CD4-positive, alpha-beta memory T cell (primary cell): ENCODE data around the gene ECEL1. TPM values are rescaled to one million over a fixed set of nuclear protein-coding genes. Genes with fewer than 3 reads are reported as not detected.
A peak's percentile ranks its signal among the peaks of the same experiment; 100 is the strongest.
"Not testable (repeated sequence)": the region's sequence is repeated elsewhere in the genome, so short reads cannot be mapped to it uniquely, and the experiment has no call there.

Experiments used
- CTCF ChIA-PET: fragments of 350-600 bp; sonication (Branson Sonifier 250); formaldehyde crosslinking; loops from one replicate; lab custom pipeline; 2021; ENCODE audit warnings: inconsistent platforms; ENCODE audit not compliant: partially characterized antibody; lab: Charles Lee
- POLR2A ChIA-PET: fragments of 350-600 bp; sonication (Branson Sonifier 250); formaldehyde crosslinking; loops from one replicate; lab custom pipeline; 2021; ENCODE audit not compliant: partially characterized antibody; lab: Charles Lee
- DNase-seq, 5 donors: peaks; one replicate each; pipeline versions ENCODE4 v3.0.0 to v3.0.0-alpha.2; 2020 to 2022; ENCODE audit warnings: mixed read lengths in 1 of 5
- H3K27ac ChIP-seq: one replicate; pipeline ENCODE4 v1.7.0; 2013; ENCODE audit warnings: low read depth, low read length
- H3K27me3 ChIP-seq: 2 replicates; pipeline ENCODE4 v1.7.0; 2013; ENCODE audit warnings: mild to moderate bottlenecking, low read length, moderate library complexity; ENCODE audit not compliant: insufficient read depth
- H3K36me3 ChIP-seq: 2 replicates; pipeline ENCODE4 v1.7.0; 2013; ENCODE audit warnings: mild to moderate bottlenecking, low read length, moderate library complexity; ENCODE audit not compliant: insufficient read depth
- H3K4me1 ChIP-seq: 2 replicates; pipeline ENCODE4 v1.7.0; 2013; ENCODE audit warnings: mild to moderate bottlenecking, low read length, moderate library complexity; ENCODE audit not compliant: insufficient read depth
- H3K4me3 ChIP-seq, 2 donors: one replicate each; pipeline ENCODE4 v1.7.0; 2013; ENCODE audit warnings: low read length in 2 of 2, mild to moderate bottlenecking in 1 of 2
- H3K9me3 ChIP-seq, 2 donors: one replicate each; pipeline ENCODE4 v1.7.0; 2013; ENCODE audit warnings: low read length in 2 of 2, control low read depth in 1 of 2; ENCODE audit not compliant: control insufficient read depth in 1 of 2
- H3K27ac Mint-ChIP-seq, 7 donors: one replicate each; pipeline ENCODE4 v1.8.0; 2020 to 2021; ENCODE audit warnings: mixed read lengths in 7 of 7, mild to moderate bottlenecking in 6 of 7, inconsistent platforms in 3 of 7, moderate library complexity in 3 of 7
- H3K27me3 Mint-ChIP-seq, 2 donors: one replicate each; pipeline ENCODE4 v1.8.0; 2020 to 2021; ENCODE audit warnings: mixed read lengths in 2 of 2
- H3K36me3 Mint-ChIP-seq, 2 donors: one replicate each; pipeline ENCODE4 v1.8.0; 2020 to 2021; ENCODE audit warnings: mixed read lengths in 2 of 2, inconsistent platforms in 1 of 2, mild to moderate bottlenecking in 1 of 2
- H3K4me1 Mint-ChIP-seq, 4 donors: one replicate each; pipeline ENCODE4 v1.8.0; 2020 to 2021; ENCODE audit warnings: mixed read lengths in 4 of 4, mild to moderate bottlenecking in 1 of 4
- H3K4me3 Mint-ChIP-seq, 8 donors: one replicate each; pipeline ENCODE4 v1.8.0; 2020 to 2021; ENCODE audit warnings: mixed read lengths in 8 of 8, mild to moderate bottlenecking in 7 of 8, moderate library complexity in 6 of 8, inconsistent platforms in 3 of 8
- H3K9me3 Mint-ChIP-seq, 8 donors: one replicate each; pipeline ENCODE4 v1.8.0; 2020 to 2021; ENCODE audit warnings: mixed read lengths in 8 of 8, mild to moderate bottlenecking in 5 of 8, inconsistent platforms in 3 of 8, moderate library complexity in 1 of 8
- intact Hi-C: fragments of 100-400 bp; cut with micrococcal nuclease; formaldehyde crosslinking; loops from one replicate; pipeline ENCODE4 v1.15.1; 2023
- polyA plus RNA-seq, 2 donors: library from polyadenylated mRNA; unstranded; fragments of 300-500 nt; fragmentation: Illumina TruSeq; gene quantifications; one replicate each; pipeline ENCODE4 v1.2.3, GENCODE V29; 2021
- total RNA-seq, 2 experiments: library from RNA; stranded (reverse); gene quantifications; one replicate each; pipeline ENCODE4 v1.2.3, GENCODE V29; 2021

ECEL1 gene
- total and polyA plus RNA-seq, 4 experiments from 2014 or later = not detected

DNA sequence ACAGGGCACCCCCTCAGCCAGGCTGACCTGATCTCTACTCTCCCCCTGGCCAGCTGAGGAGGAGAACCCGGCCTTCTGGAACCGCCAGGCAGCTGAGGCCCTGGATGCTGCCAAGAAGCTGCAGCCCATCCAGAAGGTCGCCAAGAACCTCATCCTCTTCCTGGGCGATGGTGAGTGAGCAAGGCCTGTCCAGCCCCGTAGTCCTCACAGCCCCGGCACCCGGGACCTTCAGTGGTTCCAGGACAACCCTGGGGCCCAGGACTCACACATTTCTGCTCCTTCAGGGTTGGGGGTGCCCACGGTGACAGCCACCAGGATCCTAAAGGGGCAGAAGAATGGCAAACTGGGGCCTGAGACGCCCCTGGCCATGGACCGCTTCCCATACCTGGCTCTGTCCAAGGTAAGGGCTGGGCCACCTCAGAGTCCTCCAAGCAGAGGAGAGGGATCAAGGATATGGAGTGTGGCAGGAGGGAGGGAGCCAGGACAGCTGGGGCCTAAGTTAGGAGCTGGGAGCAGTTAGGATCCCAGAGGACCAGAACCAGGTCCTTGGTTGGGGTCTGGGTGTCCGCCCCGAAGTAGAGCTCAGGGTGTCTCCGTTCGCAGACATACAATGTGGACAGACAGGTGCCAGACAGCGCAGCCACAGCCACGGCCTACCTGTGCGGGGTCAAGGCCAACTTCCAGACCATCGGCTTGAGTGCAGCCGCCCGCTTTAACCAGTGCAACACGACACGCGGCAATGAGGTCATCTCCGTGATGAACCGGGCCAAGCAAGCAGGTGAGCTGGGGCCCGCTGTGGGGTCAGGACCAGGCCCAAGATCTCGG lies 31.1 kb downstream of the ECEL1 start:
- Mint-ChIP-seq H3K9me3 (no peaks in the 10 kb centered on the region), H3K27me3 (peaks cover 7 to 8% of the 10 kb centered on the region in 2 donors), H3K4me3 (no peak overlapping the region), H3K27ac (no peak overlapping the region), H3K4me1 (no peaks in the 10 kb centered on the region), H3K36me3 (no peaks in the 10 kb centered on the region)
- ChIA-PET POLR2A (no interaction called here), CTCF (interaction anchor here (1.9 kb wide), 1 partner anchor 9 kb away, joined by 6 read pairs; no protein-coding TSS in a partner anchor)
- intact Hi-C loops = no loop called here
- Histone ChIP-seq H3K27me3 (no peaks in the 10 kb centered on the region), H3K9me3 (no peaks in the 10 kb centered on the region), H3K4me3 (no peak overlapping the region), H3K36me3 (no peaks in the 10 kb centered on the region), H3K4me1 (no peaks in the 10 kb centered on the region), H3K27ac (no peak overlapping the region)
- no peak for DNase-seq

DNA sequence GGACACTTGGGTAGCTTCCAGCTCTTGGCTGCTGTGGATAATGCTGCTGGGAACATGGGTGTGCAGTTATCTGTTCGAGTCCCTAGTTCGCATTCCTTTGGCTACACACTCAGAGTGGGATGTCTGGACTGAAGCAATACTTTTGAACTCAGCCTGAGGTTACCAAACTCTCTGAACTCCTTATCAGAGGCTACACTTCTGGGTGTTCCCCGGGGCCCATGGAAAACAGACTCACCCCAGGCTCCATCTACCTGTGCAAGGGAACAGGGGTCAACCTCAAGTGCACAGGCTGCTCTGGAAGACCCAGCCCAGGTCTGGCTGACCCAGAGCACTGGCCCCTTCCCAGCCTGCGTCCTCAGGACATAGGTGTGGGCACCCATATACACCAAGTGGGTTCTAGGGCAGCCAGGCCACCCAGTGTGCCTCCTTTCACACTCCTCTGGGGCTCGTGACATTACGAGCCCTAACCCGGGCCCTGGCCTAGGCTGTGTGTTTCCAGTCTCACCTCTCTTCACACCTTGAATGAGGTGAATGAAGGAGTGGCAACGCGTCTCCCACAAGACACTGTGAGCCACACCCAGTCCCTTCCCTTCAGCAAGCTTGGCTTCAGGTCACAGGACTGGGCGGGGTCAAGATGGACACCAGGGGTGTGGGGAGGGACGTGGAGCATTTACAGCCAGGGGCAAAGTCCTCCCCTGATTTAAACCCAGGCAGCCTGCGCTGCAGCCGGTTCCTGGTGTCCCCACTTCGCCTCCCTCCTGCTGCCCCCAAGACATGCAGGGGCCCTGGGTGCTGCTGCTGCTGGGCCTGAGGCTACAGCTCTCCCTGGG lies 32.0 kb downstream of the ECEL1 start, which contains the start of gene ALPI:
TSS of gene ALPI (plus strand) at position 728 of the 830 bp plus-strand sequence. CDS start at position 775, 47 bp downstream.
- Histone ChIP-seq H3K4me1 (no peaks in the 10 kb centered on the region), H3K36me3 (no peaks in the 10 kb centered on the region), H3K27me3 (no peaks in the 10 kb centered on the region), H3K4me3 (no peak within 1 kb of the TSS), H3K9me3 (no peaks in the 10 kb centered on the region), H3K27ac (no peak within 1 kb of the TSS)
- Mint-ChIP-seq H3K27me3 (peaks cover 7 to 8% of the 10 kb centered on the region in 2 donors), H3K9me3 (no peaks in the 10 kb centered on the region), H3K4me3 (no peak within 1 kb of the TSS), H3K36me3 (no peaks in the 10 kb centered on the region), H3K27ac (no peak within 1 kb of the TSS), H3K4me1 (no peaks in the 10 kb centered on the region)
- ChIA-PET CTCF (interaction anchor here (1.7 to 1.9 kb wide), 2 partner anchors 8 to 21 kb away, joined by 4 to 6 read pairs; no protein-coding TSS in a partner anchor), POLR2A (no interaction called here)
- intact Hi-C loops = no loop called here
- no peak for DNase-seq

DNA sequence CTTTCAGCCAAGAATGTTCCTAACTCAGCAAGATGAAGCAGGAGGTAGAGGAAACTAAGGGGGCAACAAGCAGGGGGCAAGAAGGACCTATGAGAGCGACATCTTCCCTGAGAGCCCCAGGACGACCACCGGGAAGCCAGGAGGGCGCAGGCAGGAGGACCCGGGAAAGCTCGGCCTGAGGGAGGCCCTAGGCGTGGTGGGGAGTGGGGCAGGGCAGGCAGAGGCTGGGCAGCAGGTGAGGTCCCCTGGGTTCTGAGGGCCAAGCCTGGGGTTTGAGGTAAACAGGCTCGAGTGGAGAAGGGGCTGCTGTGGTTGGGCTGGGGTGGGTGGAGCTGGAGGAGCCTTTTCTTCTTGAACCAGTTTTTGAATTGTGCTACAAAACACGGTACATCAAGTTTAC lies 33.0 kb downstream of the ECEL1 start:
- Mint-ChIP-seq H3K27ac (no peak overlapping the region), H3K36me3 (no peaks in the 10 kb centered on the region), H3K27me3 (peaks cover 5 to 7% of the 10 kb centered on the region in 2 donors), H3K4me1 (no peaks in the 10 kb centered on the region), H3K9me3 (no peaks in the 10 kb centered on the region), H3K4me3 (peak overlapping the region in 1 of 8 donors; percentile 49)
- intact Hi-C loops = no loop called here
- DNase-seq = no peak
- Histone ChIP-seq H3K4me1 (no peaks in the 10 kb centered on the region), H3K9me3 (no peaks in the 10 kb centered on the region), H3K36me3 (no peaks in the 10 kb centered on the region), H3K4me3 (no peak overlapping the region), H3K27ac (no peak overlapping the region), H3K27me3 (no peaks in the 10 kb centered on the region)
- ChIA-PET POLR2A (no interaction called here), CTCF (interaction anchor here (1.7 kb wide), 1 partner anchor 20 kb away, joined by 4 read pairs; no protein-coding TSS in a partner anchor)

GRCh38 chr2:232451645-232452044 lies 36.0 kb downstream of the ECEL1 start:
- DNase-seq, H3K4me3 Mint-ChIP-seq, POLR2A ChIA-PET, H3K36me3 ChIP-seq, H3K27ac ChIP-seq, intact Hi-C loops, H3K36me3 Mint-ChIP-seq, H3K9me3 ChIP-seq, H3K9me3 Mint-ChIP-seq, H3K4me1 ChIP-seq, H3K27me3 Mint-ChIP-seq, H3K4me1 Mint-ChIP-seq, H3K27me3 ChIP-seq, H3K4me3 ChIP-seq: not testable (repeated sequence)
- H3K27ac Mint-ChIP-seq = peak overlapping the region in 1 of 7 donors; percentile 62
- CTCF ChIA-PET = interaction anchor here (0.6 kb wide), 1 partner anchor 14 kb away, joined by 3 read pairs; no protein-coding TSS in a partner anchor

GRCh38 chr2:232449964-232450363 lies 37.7 kb downstream of the ECEL1 start:
- H3K9me3 ChIP-seq = no peaks in the 10 kb centered on the region
- H3K4me3 ChIP-seq = no peak overlapping the region
- H3K27me3 ChIP-seq = no peaks in the 10 kb centered on the region
- H3K36me3 ChIP-seq = no peaks in the 10 kb centered on the region
- no peak overlapping the region for H3K4me3 Mint-ChIP-seq
- peaks cover 0 to 2% of the 10 kb centered on the region in 2 donors for H3K27me3 Mint-ChIP-seq
- ChIA-PET CTCF (no interaction called here), POLR2A (no interaction called here)
- H3K27ac ChIP-seq = no peak overlapping the region
- no peak for DNase-seq
- intact Hi-C loops = no loop called here
- no peaks in the 10 kb centered on the region for H3K36me3 Mint-ChIP-seq
- no peaks in the 10 kb centered on the region for H3K9me3 Mint-ChIP-seq
- H3K4me1 ChIP-seq = no peaks in the 10 kb centered on the region
- H3K27ac Mint-ChIP-seq = no peak overlapping the region
- no peaks in the 10 kb centered on the region for H3K4me1 Mint-ChIP-seq

DNA sequence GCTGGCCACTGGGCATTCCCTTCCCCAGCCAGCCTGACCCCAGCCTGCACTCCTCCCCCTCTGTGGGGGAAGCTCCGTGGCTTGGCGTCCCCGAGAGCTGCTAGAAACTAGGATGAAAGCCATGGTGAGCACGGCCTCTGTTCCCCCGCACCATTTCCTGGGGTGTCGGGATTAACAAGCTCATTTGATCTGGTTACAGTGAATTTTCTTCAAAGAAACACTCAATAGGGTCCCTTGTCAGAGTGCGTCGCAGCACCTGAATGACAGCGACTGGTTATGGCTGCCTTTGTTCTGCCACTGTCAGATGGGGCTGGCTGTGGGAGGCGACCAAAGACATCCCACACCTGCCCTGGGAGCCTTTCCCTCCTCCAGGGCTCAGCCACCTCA lies 39.3 kb downstream of the ECEL1 start:
- DNase-seq = no peak
- Mint-ChIP-seq H3K27ac (no peak overlapping the region), H3K4me3 (no peak overlapping the region), H3K27me3 (no peaks in the 10 kb centered on the region), H3K9me3 (no peaks in the 10 kb centered on the region), H3K4me1 (peaks cover 0 to 2% (median 0%) of the 10 kb centered on the region in 4 donors), H3K36me3 (no peaks in the 10 kb centered on the region)
- CTCF ChIA-PET = interaction anchor here (0.9 to 1.4 kb wide), 2 partner anchors 9 to 16 kb away, joined by 3 read pairs; no protein-coding TSS in a partner anchor
- intact Hi-C loops = no loop called here
- Histone ChIP-seq H3K4me1 (no peaks in the 10 kb centered on the region), H3K36me3 (no peaks in the 10 kb centered on the region), H3K9me3 (no peaks in the 10 kb centered on the region), H3K27me3 (no peaks in the 10 kb centered on the region), H3K27ac (no peak overlapping the region), H3K4me3 (no peak overlapping the region)
- POLR2A ChIA-PET = no interaction called here
